ENCODE data around the gene DOCK3. TPM values are rescaled to one million over a fixed set of nuclear protein-coding genes. Genes with fewer than 3 reads are reported as not detected.

Gene DOCK3
- total and polyA plus RNA-seq, 2 donors (not counting 3 experiments of a cell fraction or from before 2014, with no cell fraction given), result 0.08 to 0.13 TPM

DNA sequence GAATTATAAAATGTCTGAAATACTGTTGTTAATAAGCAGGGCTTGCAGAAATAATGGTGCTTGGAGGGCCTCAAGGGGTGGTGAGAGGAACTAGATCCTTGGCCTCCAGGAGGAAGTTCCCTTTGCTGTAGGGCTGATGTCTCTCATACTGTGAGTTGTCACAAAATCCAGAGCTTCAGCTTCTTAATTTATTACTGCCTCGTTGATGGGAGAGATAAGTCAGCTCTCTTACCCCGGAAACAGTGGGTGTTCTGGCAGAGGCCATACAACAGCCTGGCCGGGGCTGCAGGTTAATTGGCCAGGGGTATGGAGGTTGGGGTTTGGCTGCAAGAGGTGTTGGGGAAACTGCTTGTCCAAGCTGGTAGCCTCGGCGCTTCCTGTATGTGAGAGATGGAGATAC is 42.3 kb upstream of the DOCK3 start:
- Histone ChIP-seq H3K27ac (ENCODE audit: insufficient read depth, low read depth, low read length) (no peak overlapping the region), H3K9me3 (replicated peaks; ENCODE audit: control insufficient read depth, insufficient read depth, low read length) (no peaks in the 10 kb centered on the region), H3K4me2 (ENCODE audit: insufficient read depth, low read length) (no peak overlapping the region), H3K4me3 (replicated peaks in 1 of 3; ENCODE audit: insufficient read depth in 1 of 3, low read depth in 1 of 3, low read length in 3 of 3) (no peak overlapping the region), H3K27me3 (ENCODE audit: control insufficient read depth in 2 of 2, insufficient read depth in 2 of 2, low read length in 2 of 2) (no peaks in the 10 kb centered on the region), H3K36me3 (ENCODE audit: control insufficient read depth in 2 of 2, extremely low read depth in 1 of 2, insufficient read depth in 2 of 2, low read length in 2 of 2) (no peaks in the 10 kb centered on the region), H3K9ac (replicated peaks; ENCODE audit: extremely low read depth, insufficient read depth, low read length) (no peak overlapping the region), H2AFZ (ENCODE audit: low read depth, low read length) (no peak overlapping the region), H4K20me1 (replicated peaks; ENCODE audit: control insufficient read depth, extremely low read depth, insufficient read depth, low read length) (no peaks in the 10 kb centered on the region), H3K4me1 (ENCODE audit: control insufficient read depth, extremely low read depth, insufficient read depth, low read length) (no peaks in the 10 kb centered on the region), H3K79me2 (ENCODE audit: control insufficient read depth, insufficient read depth, low read length) (no peaks in the 10 kb centered on the region), H3K9me1 (replicated peaks; ENCODE audit: control insufficient read depth, extremely low read depth, insufficient read depth, low read length) (no peaks in the 10 kb centered on the region)
- dilution Hi-C loops (cut with MboI; ENCODE audit: extremely low pct_ligation_motif_present, low sequenced_read_pairs), result no loop called here
- DNase-seq (ENCODE audit: low read depth, low spot score), result no peak
- ChIA-PET CTCF (interaction anchor here (1.2 kb wide), 1 partner anchor 740 kb away, joined by 4 read pairs; no protein-coding TSS in a partner anchor), POLR2A (no interaction called here)
- no TSS peak for BruUV-seq (replicated peaks)
- FAIRE-seq, result no peak
- TF ChIP-seq POLR2AphosphoS5 (IDR thresholded peaks at IDR 0.05; ENCODE audit: insufficient read depth, low read depth, low read length), result no peak
- TF ChIP-seq, protein P1, sequence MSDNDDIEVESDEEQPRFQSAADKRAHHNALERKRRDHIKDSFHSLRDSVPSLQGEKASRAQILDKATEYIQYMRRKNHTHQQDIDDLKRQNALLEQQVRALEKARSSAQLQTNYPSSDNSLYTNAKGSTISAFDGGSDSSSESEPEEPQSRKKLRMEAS (IDR thresholded peaks at IDR 0.05; ENCODE audit: insufficient read depth, insufficient read length), result no peak
- no peak for TF ChIP-seq POLR2A (IDR thresholded peaks at IDR 0.05; ENCODE audit: low read depth, low read length)
- TF ChIP-seq JUN (IDR thresholded peaks at IDR 0.05; ENCODE audit: borderline replicate concordance, insufficient read depth, insufficient read length, low read depth), result no peak
- TF ChIP-seq, protein P2, sequence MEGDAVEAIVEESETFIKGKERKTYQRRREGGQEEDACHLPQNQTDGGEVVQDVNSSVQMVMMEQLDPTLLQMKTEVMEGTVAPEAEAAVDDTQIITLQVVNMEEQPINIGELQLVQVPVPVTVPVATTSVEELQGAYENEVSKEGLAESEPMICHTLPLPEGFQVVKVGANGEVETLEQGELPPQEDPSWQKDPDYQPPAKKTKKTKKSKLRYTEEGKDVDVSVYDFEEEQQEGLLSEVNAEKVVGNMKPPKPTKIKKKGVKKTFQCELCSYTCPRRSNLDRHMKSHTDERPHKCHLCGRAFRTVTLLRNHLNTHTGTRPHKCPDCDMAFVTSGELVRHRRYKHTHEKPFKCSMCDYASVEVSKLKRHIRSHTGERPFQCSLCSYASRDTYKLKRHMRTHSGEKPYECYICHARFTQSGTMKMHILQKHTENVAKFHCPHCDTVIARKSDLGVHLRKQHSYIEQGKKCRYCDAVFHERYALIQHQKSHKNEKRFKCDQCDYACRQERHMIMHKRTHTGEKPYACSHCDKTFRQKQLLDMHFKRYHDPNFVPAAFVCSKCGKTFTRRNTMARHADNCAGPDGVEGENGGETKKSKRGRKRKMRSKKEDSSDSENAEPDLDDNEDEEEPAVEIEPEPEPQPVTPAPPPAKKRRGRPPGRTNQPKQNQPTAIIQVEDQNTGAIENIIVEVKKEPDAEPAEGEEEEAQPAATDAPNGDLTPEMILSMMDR (IDR thresholded peaks at IDR 0.05; ENCODE audit: extremely low read depth in 1 of 2, insufficient read depth in 1 of 2, low read depth in 1 of 2, low read length in 2 of 2), result no peak
- intact Hi-C loops (cut with micrococcal nuclease), result no loop called here

DNA sequence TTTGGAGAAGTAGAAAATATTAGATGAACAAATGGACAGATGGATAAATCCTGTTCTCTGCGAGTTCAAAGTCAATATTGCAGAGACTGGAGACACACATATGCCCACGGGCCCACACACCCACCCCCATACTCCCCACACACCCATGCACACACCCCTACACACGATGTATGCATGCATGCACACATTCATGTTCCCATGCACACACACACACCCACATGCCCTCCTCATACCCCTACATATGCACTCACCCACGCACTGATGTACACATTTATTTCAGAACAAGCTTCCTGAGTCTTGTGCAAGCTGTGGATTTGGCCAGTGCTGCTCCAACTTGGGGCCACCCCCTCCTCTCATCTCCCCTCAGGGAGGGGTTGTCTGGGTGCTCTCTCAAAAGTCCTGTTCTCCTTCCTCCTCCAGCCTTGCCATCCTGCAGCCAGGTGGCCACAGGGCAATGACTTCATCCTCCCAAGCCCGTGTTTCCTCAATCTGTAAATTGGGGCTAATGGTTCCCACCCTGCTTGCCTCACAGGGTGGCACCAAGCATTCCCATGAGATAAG is 41.4 kb upstream of the DOCK3 start:
- no peak overlapping the region for H3K27ac ChIP-seq (ENCODE audit: insufficient read depth, low read depth, low read length)
- no peaks in the 10 kb centered on the region for H3K36me3 ChIP-seq (ENCODE audit: control insufficient read depth in 2 of 2, extremely low read depth in 1 of 2, insufficient read depth in 2 of 2, low read length in 2 of 2)
- FAIRE-seq, result no peak
- TF ChIP-seq, protein P1 (IDR thresholded peaks at IDR 0.05; ENCODE audit: insufficient read depth, insufficient read length), result no peak
- TF ChIP-seq MYC (IDR thresholded peaks at IDR 0.05; ENCODE audit: low read depth, low read length), result no peak
- no peak for TF ChIP-seq POLR2AphosphoS5 (IDR thresholded peaks at IDR 0.05; ENCODE audit: insufficient read depth, low read depth, low read length)
- no peak for TF ChIP-seq POLR2A (IDR thresholded peaks at IDR 0.05; ENCODE audit: low read depth, low read length)
- no peak for TF ChIP-seq EZH2 (IDR thresholded peaks at IDR 0.05; ENCODE audit: borderline replicate concordance, low read depth, low read length, severe bottlenecking)
- no peak for TF ChIP-seq GATA2 (IDR thresholded peaks at IDR 0.05; ENCODE audit: insufficient read depth, insufficient read length, low read depth, low read length)
- TF ChIP-seq JUN (IDR thresholded peaks at IDR 0.05; ENCODE audit: borderline replicate concordance, insufficient read depth, insufficient read length, low read depth), result no peak
- TF ChIP-seq, protein P2 (IDR thresholded peaks at IDR 0.05; ENCODE audit: extremely low read depth in 1 of 2, insufficient read depth in 1 of 2, low read depth in 1 of 2, low read length in 2 of 2), result no peak
- H3K79me2 ChIP-seq (ENCODE audit: control insufficient read depth, insufficient read depth, low read length), result no peaks in the 10 kb centered on the region
- H3K27me3 ChIP-seq (ENCODE audit: control insufficient read depth in 2 of 2, insufficient read depth in 2 of 2, low read length in 2 of 2), result no peaks in the 10 kb centered on the region
- BruUV-seq (replicated peaks), result no TSS peak
- no peak overlapping the region for H2AFZ ChIP-seq (ENCODE audit: low read depth, low read length)
- H4K20me1 ChIP-seq (replicated peaks; ENCODE audit: control insufficient read depth, extremely low read depth, insufficient read depth, low read length), result no peaks in the 10 kb centered on the region
- intact Hi-C loops (cut with micrococcal nuclease) (no loop called here), dilution Hi-C loops (cut with MboI; ENCODE audit: extremely low pct_ligation_motif_present, low sequenced_read_pairs) (no loop called here)
- no peaks in the 10 kb centered on the region for H3K9me3 ChIP-seq (replicated peaks; ENCODE audit: control insufficient read depth, insufficient read depth, low read length)
- H3K4me1 ChIP-seq (ENCODE audit: control insufficient read depth, extremely low read depth, insufficient read depth, low read length), result no peaks in the 10 kb centered on the region
- ChIA-PET POLR2A (no interaction called here), CTCF (interaction anchor here (0.9 kb wide), 1 partner anchor 19 kb away, joined by 3 read pairs; no protein-coding TSS in a partner anchor)
- no peaks in the 10 kb centered on the region for H3K9me1 ChIP-seq (replicated peaks; ENCODE audit: control insufficient read depth, extremely low read depth, insufficient read depth, low read length)
- H3K4me3 ChIP-seq (replicated peaks in 1 of 3; ENCODE audit: insufficient read depth in 1 of 3, low read depth in 1 of 3, low read length in 3 of 3), result no peak overlapping the region
- DNase-seq (ENCODE audit: low read depth, low spot score), result no peak
- H3K9ac ChIP-seq (replicated peaks; ENCODE audit: extremely low read depth, insufficient read depth, low read length), result no peak overlapping the region
- H3K4me2 ChIP-seq (ENCODE audit: insufficient read depth, low read length), result no peak overlapping the region

All from endothelial cell of umbilical vein (primary cell).